ENCODE measurements around the gene DSC3. TPM values are rescaled to one million over a fixed set of nuclear protein-coding genes. Genes with fewer than 3 reads are reported as not detected.

The DSC3 gene
- total RNA-seq, 1 donor from 2014 or later = 1.2 TPM

DNA sequence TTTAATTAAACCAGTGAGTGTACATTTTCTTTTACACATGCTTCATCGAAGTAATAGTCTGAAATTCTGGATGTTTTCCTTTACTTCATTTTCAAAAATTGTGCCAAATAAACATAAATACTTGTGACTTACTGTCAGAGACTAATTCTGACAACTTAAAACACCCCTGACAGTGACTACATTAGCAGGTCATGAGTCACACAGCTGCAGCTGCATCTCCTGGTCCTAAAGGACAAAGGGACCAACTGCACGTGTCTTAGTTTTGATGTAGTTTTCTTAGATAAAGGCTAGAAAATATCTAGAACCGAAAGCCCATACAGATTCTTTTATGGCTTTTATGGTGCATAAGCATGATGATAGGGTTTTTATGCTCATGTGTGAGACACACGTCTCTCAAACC, 29.6 kb upstream of the DSC3 start:
- Mint-ChIP-seq H3K9me3 (ENCODE audit: low read depth) (no peaks in the 10 kb centered on the region), H3K4me1 (ENCODE audit: low read depth) (no peaks in the 10 kb centered on the region), H3K27me3 (no peaks in the 10 kb centered on the region), H3K4me3 (ENCODE audit: low read depth) (no peak overlapping the region), H3K27ac (no peak overlapping the region), H3K36me3 (ENCODE audit: insufficient read depth) (peaks cover 25% of the 10 kb centered on the region)
- TF ChIP-seq, protein P1, sequence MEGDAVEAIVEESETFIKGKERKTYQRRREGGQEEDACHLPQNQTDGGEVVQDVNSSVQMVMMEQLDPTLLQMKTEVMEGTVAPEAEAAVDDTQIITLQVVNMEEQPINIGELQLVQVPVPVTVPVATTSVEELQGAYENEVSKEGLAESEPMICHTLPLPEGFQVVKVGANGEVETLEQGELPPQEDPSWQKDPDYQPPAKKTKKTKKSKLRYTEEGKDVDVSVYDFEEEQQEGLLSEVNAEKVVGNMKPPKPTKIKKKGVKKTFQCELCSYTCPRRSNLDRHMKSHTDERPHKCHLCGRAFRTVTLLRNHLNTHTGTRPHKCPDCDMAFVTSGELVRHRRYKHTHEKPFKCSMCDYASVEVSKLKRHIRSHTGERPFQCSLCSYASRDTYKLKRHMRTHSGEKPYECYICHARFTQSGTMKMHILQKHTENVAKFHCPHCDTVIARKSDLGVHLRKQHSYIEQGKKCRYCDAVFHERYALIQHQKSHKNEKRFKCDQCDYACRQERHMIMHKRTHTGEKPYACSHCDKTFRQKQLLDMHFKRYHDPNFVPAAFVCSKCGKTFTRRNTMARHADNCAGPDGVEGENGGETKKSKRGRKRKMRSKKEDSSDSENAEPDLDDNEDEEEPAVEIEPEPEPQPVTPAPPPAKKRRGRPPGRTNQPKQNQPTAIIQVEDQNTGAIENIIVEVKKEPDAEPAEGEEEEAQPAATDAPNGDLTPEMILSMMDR (IDR thresholded peaks at IDR 0.05; ENCODE audit: unreplicated experiment) = no peak
- no peak for DNase-seq (ENCODE audit: low spot score, unreplicated experiment)

DNA sequence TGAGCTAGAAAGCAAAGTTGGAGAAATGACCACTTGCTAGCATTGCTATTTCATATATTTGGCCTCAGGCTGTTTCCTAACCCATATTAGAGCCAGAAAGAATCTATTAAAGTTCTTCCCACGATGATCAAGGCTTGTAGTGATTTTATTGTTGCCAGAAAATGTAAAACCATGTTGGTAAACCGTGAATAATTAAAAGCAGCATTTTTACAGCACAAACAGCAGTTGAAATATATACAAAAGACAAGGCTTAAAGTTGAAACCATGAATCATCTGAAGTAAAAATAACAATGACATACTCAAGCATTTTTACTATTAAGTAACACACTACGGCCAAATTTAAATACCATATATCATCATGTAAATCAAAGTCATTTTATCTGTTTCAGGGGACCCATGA, 27.7 kb upstream of the DSC3 start:
- Mint-ChIP-seq H3K4me3 (ENCODE audit: low read depth) (no peak overlapping the region), H3K36me3 (ENCODE audit: insufficient read depth) (peaks cover 32% of the 10 kb centered on the region), H3K9me3 (ENCODE audit: low read depth) (no peaks in the 10 kb centered on the region), H3K4me1 (ENCODE audit: low read depth) (no peaks in the 10 kb centered on the region), H3K27me3 (no peaks in the 10 kb centered on the region), H3K27ac (no peak overlapping the region)
- DNase-seq (ENCODE audit: low spot score, unreplicated experiment) = no peak
- TF ChIP-seq, protein P1 (IDR thresholded peaks at IDR 0.05; ENCODE audit: unreplicated experiment) = no peak

DNA sequence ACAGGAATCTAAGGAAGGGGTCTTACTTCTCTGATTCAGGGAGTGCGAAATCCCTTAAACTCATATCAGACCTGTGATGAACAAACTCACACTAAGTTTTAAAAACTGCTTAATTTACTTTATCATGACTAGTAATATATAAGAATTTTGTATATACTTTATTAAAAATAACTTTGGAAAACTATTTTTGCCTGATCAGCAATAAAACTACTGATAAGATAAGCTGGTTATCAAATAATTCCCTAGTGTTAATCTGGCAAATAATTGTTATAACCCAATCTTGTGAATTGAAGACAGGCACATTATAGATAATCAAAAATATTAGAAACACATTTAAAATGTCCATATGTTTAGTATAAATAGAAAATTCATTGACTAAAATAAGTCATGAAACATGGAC, 23.7 kb upstream of the DSC3 start:
- TF ChIP-seq, protein P1 (IDR thresholded peaks at IDR 0.05; ENCODE audit: unreplicated experiment) = no peak
- no peak for DNase-seq (ENCODE audit: low spot score, unreplicated experiment)
- Mint-ChIP-seq H3K9me3 (ENCODE audit: low read depth) (no peaks in the 10 kb centered on the region), H3K36me3 (ENCODE audit: insufficient read depth) (peaks cover 29% of the 10 kb centered on the region), H3K27ac (no peak overlapping the region), H3K27me3 (no peaks in the 10 kb centered on the region), H3K4me1 (ENCODE audit: low read depth) (peaks cover 2% of the 10 kb centered on the region), H3K4me3 (ENCODE audit: low read depth) (no peak overlapping the region)

DNA sequence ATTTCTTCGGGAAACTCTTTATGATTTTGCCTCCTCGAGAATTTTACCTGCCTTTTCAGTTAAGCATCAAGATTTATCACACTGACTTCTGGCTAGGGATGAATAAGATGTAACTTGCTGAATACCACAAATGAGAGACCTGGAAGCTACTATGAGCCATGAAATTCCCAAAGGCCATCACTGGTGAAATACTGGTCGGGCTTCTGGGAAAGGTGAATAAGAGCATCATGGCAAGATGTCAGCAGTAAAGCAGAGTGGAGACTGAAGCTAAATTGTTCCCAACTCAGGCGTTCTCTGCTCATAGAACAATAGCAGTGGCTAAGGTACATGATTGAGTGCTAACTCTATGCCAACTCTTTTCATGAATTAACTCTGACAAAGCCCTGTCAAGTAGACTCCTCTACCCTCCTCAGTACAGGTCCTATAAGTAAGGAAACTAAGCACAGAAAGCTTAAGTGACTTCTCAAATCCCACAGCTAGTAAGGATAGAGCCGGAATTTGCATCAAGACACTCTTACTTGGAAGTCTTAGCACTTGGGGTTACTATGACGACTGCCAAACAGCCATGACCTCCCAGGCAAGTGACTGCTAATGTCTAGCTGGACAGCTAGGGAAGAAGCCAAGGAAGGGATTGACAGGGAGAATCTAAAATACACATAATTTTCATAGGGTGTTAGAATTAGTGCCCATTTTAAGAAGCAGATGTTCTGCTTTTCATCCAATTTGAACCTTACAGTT, 22.7 kb upstream of the DSC3 start:
- no peak overlapping the region for H3K27ac Mint-ChIP-seq
- TF ChIP-seq, protein P1 (IDR thresholded peaks at IDR 0.05; ENCODE audit: unreplicated experiment) = no peak
- no peaks in the 10 kb centered on the region for H3K27me3 Mint-ChIP-seq
- DNase-seq (ENCODE audit: low spot score, unreplicated experiment) = no peak
- H3K36me3 Mint-ChIP-seq (ENCODE audit: insufficient read depth) = peaks cover 27% of the 10 kb centered on the region
- H3K4me1 Mint-ChIP-seq (ENCODE audit: low read depth) = peaks cover 2% of the 10 kb centered on the region
- H3K4me3 Mint-ChIP-seq (ENCODE audit: low read depth) = no peak overlapping the region
- H3K9me3 Mint-ChIP-seq (ENCODE audit: low read depth) = no peaks in the 10 kb centered on the region

DNA sequence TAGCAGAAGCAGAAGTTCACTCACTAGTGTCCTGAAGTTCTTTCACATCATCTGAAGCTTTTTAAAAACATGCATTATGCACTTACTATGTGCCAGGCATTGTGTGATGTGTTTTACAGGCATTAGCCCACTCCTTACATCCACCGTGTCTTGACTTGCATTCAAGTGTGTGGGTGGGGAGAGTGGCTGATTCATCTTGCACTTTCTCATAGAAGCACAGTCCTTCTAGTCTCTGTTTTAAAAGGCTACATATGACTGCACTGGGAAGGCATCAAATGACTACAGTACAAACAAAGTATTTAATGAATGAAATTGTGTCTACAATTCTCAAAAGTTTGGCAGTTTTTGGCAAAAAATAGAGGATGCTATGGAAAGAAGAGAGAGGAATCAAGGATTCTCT, 21.6 kb upstream of the DSC3 start:
- no peak for DNase-seq (ENCODE audit: low spot score, unreplicated experiment)
- Mint-ChIP-seq H3K36me3 (ENCODE audit: insufficient read depth) (peaks cover 22% of the 10 kb centered on the region), H3K4me3 (ENCODE audit: low read depth) (no peak overlapping the region), H3K27ac (no peak overlapping the region), H3K4me1 (ENCODE audit: low read depth) (peaks cover 2% of the 10 kb centered on the region), H3K9me3 (ENCODE audit: low read depth) (no peaks in the 10 kb centered on the region), H3K27me3 (no peaks in the 10 kb centered on the region)
- TF ChIP-seq, protein P1 (IDR thresholded peaks at IDR 0.05; ENCODE audit: unreplicated experiment) = no peak
